ENCODE results near the gene IDS. TPM values are rescaled to one million over a fixed set of nuclear protein-coding genes. Genes with fewer than 3 reads are reported as not detected.
"Not testable (repeated sequence)": the region's sequence is repeated elsewhere in the genome, so short reads cannot be mapped to it uniquely, and the experiment has no call there.

IDS gene
- total and polyA plus RNA-seq, 4 donors = 5.3 to 21.9 (median 15.4) TPM

GRCh38 chrX:149540131-149540620 is 35.1 kb upstream of the IDS start:
- no peaks in the 10 kb centered on the region for H3K27me3 ChIP-seq (ENCODE audit: control insufficient read depth in 4 of 4, insufficient read depth in 4 of 4, low read length in 3 of 4)
- no peak for TF ChIP-seq YY1 (IDR thresholded peaks at IDR 0.05)
- TF ChIP-seq CTCF (IDR thresholded peaks at IDR 0.05; ENCODE audit: low read depth, low read length, missing input control) = no peak
- TF ChIP-seq MAX (IDR thresholded peaks at IDR 0.05) = no peak
- peak overlapping the region in 1 of 2 donors; percentile 65 for H3K9ac ChIP-seq (ENCODE audit: low read depth in 1 of 2, low read length in 2 of 2)
- H3K27ac ChIP-seq (ENCODE audit: low read depth in 1 of 2, low read length in 2 of 2) = peak overlapping the region; percentile 96 to 97
- H3K9me3 ChIP-seq (ENCODE audit: control insufficient read depth in 4 of 4, low read length in 3 of 4) = no peaks in the 10 kb centered on the region
- H3K36me3 ChIP-seq (ENCODE audit: control insufficient read depth in 4 of 4, insufficient read depth in 3 of 4, low read depth in 1 of 4, low read length in 3 of 4) = no peaks in the 10 kb centered on the region
- peak; percentile 87 for DNase-seq (ENCODE audit: low spot score)
- H3K4me1 ChIP-seq (ENCODE audit: control insufficient read depth in 4 of 4, insufficient read depth in 4 of 4, low read length in 3 of 4) = peaks cover 0 to 4% (median 4%) of the 10 kb centered on the region in 4 donors
- H3K4me3 ChIP-seq (ENCODE audit: low read depth in 1 of 3, low read length in 3 of 3) = peak overlapping the region in 2 of 3 donors; percentile 79 to 92
- WGBS = 2% methylated on average over 24 of the region's 24 CpGs

GRCh38 chrX:149539283-149540130 is 34.4 kb upstream of the IDS start:
- Histone ChIP-seq H3K4me1 (ENCODE audit: control insufficient read depth in 4 of 4, insufficient read depth in 4 of 4, low read length in 3 of 4) (peaks cover 0 to 4% (median 4%) of the 10 kb centered on the region in 4 donors), H3K36me3 (ENCODE audit: control insufficient read depth in 4 of 4, insufficient read depth in 3 of 4, low read depth in 1 of 4, low read length in 3 of 4) (no peaks in the 10 kb centered on the region), H3K9me3 (ENCODE audit: control insufficient read depth in 4 of 4, low read length in 3 of 4) (no peaks in the 10 kb centered on the region), H3K27me3 (ENCODE audit: control insufficient read depth in 4 of 4, insufficient read depth in 4 of 4, low read length in 3 of 4) (no peaks in the 10 kb centered on the region), H3K27ac (ENCODE audit: low read depth in 1 of 2, low read length in 2 of 2) (peak overlapping the region; percentile 75 to 85), H3K9ac (ENCODE audit: low read depth in 1 of 2, low read length in 2 of 2) (no peak overlapping the region), H3K4me3 (ENCODE audit: low read depth in 1 of 3, low read length in 3 of 3) (peak overlapping the region; percentile 54 to 79 (median 63))
- peak; percentile 55 for TF ChIP-seq SP1 (IDR thresholded peaks at IDR 0.05)
- no peak for TF ChIP-seq GABPA (IDR thresholded peaks at IDR 0.05 in 1 of 2, conservative IDR thresholded peaks at IDR 0.05 in 1 of 2)
- peak; percentile 82 for DNase-seq (ENCODE audit: low spot score)
- 5% methylated on average over 32 of the region's 34 CpGs for WGBS

GRCh38 chrX:149537474-149537873 is 32.4 kb upstream of the IDS start:
- not testable (repeated sequence) for H3K4me1 ChIP-seq (ENCODE audit: control insufficient read depth in 4 of 4, insufficient read depth in 4 of 4, low read length in 3 of 4); H3K27ac ChIP-seq (ENCODE audit: low read depth in 1 of 2, low read length in 2 of 2); H3K9ac ChIP-seq (ENCODE audit: low read depth in 1 of 2, low read length in 2 of 2); H3K9me3 ChIP-seq (ENCODE audit: control insufficient read depth in 4 of 4, low read length in 3 of 4); DNase-seq (ENCODE audit: low spot score); H3K27me3 ChIP-seq (ENCODE audit: control insufficient read depth in 4 of 4, insufficient read depth in 4 of 4, low read length in 3 of 4); H3K36me3 ChIP-seq (ENCODE audit: control insufficient read depth in 4 of 4, insufficient read depth in 3 of 4, low read depth in 1 of 4, low read length in 3 of 4); H3K4me3 ChIP-seq (ENCODE audit: low read depth in 1 of 3, low read length in 3 of 3)
- WGBS = 91% methylated on average over 8 of the region's 11 CpGs

GRCh38 chrX:149534926-149535602 is 30.0 kb upstream of the IDS start:
- not testable (repeated sequence) for H3K36me3 ChIP-seq (ENCODE audit: control insufficient read depth in 4 of 4, insufficient read depth in 3 of 4, low read depth in 1 of 4, low read length in 3 of 4); H3K4me1 ChIP-seq (ENCODE audit: control insufficient read depth in 4 of 4, insufficient read depth in 4 of 4, low read length in 3 of 4); H3K9ac ChIP-seq (ENCODE audit: low read depth in 1 of 2, low read length in 2 of 2); DNase-seq (ENCODE audit: low spot score); H3K9me3 ChIP-seq (ENCODE audit: control insufficient read depth in 4 of 4, low read length in 3 of 4); H3K27me3 ChIP-seq (ENCODE audit: control insufficient read depth in 4 of 4, insufficient read depth in 4 of 4, low read length in 3 of 4); H3K4me3 ChIP-seq (ENCODE audit: low read depth in 1 of 3, low read length in 3 of 3); H3K27ac ChIP-seq (ENCODE audit: low read depth in 1 of 2, low read length in 2 of 2)
- 88% methylated on average over 3 of the region's 3 CpGs for WGBS

GRCh38 chrX:149533999-149534398 is 28.9 kb upstream of the IDS start:
- WGBS = 94% methylated on average over 10 of the region's 11 CpGs
- DNase-seq (ENCODE audit: low spot score); H3K4me1 ChIP-seq (ENCODE audit: control insufficient read depth in 4 of 4, insufficient read depth in 4 of 4, low read length in 3 of 4); H3K27me3 ChIP-seq (ENCODE audit: control insufficient read depth in 4 of 4, insufficient read depth in 4 of 4, low read length in 3 of 4); H3K27ac ChIP-seq (ENCODE audit: low read depth in 1 of 2, low read length in 2 of 2); H3K9ac ChIP-seq (ENCODE audit: low read depth in 1 of 2, low read length in 2 of 2); H3K4me3 ChIP-seq (ENCODE audit: low read depth in 1 of 3, low read length in 3 of 3); H3K9me3 ChIP-seq (ENCODE audit: control insufficient read depth in 4 of 4, low read length in 3 of 4); H3K36me3 ChIP-seq (ENCODE audit: control insufficient read depth in 4 of 4, insufficient read depth in 3 of 4, low read depth in 1 of 4, low read length in 3 of 4): not testable (repeated sequence)

- DNase-seq (ENCODE audit: low spot score); H3K9ac ChIP-seq (ENCODE audit: low read depth in 1 of 2, low read length in 2 of 2); H3K36me3 ChIP-seq (ENCODE audit: control insufficient read depth in 4 of 4, insufficient read depth in 3 of 4, low read depth in 1 of 4, low read length in 3 of 4); H3K27ac ChIP-seq (ENCODE audit: low read depth in 1 of 2, low read length in 2 of 2); H3K4me3 ChIP-seq (ENCODE audit: low read depth in 1 of 3, low read length in 3 of 3); H3K9me3 ChIP-seq (ENCODE audit: control insufficient read depth in 4 of 4, low read length in 3 of 4); H3K27me3 ChIP-seq (ENCODE audit: control insufficient read depth in 4 of 4, insufficient read depth in 4 of 4, low read length in 3 of 4); H3K4me1 ChIP-seq (ENCODE audit: control insufficient read depth in 4 of 4, insufficient read depth in 4 of 4, low read length in 3 of 4): not testable (repeated sequence)
- 100% methylated on average over 1 of the region's 3 CpGs for WGBS
Measured at GRCh38 chrX:149532868-149533267, 27.8 kb upstream of the IDS start.
